Measurements from ENCODE around the gene TM9SF4.
"Not testable (repeated sequence)": the region's sequence is repeated elsewhere in the genome, so short reads cannot be mapped to it uniquely, and the experiment has no call there.

Gene TM9SF4

DNA sequence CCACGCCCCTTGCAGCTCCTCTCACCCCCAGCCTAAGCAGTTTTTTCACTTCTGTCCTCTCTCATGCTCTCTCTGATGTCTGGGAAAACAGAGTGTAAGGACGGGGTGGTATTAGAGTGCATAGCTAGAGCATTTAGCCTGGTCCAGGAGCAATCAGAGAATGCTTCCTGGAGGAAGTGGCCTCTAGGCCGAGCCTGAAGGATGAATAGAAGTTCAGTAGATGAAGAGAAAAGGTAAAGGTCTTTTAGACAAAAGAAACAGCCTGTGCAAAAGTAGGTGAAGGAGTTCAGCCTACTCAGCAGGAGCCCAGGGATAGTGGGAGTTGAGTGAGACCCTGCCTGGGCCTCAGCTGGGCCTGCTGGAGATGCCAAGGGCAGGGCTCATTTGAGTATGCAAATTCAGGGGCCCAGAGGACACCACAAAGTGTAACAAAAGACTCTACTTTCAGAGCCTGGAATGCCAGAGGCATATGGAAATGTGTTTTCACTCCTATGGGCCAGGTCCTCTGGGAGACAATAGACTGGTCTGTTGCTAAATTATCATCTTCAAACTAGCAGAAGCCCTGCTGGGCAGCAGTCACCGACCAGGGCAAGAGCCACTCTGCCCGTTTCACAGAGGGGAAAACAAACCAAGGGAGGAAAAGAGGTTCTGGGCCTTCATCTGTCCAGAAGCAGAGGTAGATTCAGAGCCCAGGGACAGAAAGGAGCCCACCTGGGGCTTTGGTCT is 19.7 kb upstream of the TM9SF4 start:
- DNase-seq (ENCODE audit: low spot score): no peak

DNA sequence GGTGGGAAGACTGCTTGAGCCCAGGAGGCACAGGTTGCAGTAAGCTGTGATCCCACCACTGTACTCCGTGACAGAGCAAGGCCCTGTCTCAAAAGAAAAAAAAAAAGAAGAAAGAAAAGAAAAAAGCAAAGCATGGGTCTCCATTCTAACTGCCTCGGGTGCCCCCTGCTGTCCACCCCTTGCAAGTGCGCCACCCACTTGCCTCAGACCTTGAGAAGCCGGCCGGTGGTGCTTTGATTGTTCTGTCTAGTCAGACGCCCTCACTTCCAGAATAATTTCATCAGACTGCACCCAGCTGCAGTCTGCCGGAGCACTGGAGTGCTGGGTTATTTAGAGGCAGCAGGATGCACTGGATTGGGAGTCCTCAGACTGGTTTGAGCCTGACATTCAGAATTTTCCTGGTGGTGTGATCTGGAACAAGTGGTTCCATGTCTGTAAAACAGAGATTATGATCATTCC is 17.6 kb upstream of the TM9SF4 start:
- DNase-seq (ENCODE audit: low spot score): peak; percentile 91

DNA sequence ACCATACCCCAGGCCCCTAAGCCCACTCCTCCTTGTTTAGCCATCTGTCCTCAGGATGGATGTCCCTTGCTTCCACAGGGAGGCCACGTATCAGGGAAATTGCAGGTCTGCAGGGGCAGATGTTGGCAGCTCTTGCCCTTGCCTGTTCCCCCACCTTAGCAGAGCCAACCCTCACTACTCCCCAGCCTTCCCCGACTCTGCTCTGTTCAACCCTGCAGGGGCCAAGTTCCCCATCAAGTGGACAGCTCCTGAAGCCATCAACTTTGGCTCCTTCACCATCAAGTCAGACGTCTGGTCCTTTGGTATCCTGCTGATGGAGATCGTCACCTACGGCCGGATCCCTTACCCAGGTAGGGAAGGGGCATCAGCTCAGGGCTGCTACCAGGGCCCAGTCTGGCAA is 10.7 kb upstream of the TM9SF4 start:
- DNase-seq (ENCODE audit: low spot score): no peak

DNA sequence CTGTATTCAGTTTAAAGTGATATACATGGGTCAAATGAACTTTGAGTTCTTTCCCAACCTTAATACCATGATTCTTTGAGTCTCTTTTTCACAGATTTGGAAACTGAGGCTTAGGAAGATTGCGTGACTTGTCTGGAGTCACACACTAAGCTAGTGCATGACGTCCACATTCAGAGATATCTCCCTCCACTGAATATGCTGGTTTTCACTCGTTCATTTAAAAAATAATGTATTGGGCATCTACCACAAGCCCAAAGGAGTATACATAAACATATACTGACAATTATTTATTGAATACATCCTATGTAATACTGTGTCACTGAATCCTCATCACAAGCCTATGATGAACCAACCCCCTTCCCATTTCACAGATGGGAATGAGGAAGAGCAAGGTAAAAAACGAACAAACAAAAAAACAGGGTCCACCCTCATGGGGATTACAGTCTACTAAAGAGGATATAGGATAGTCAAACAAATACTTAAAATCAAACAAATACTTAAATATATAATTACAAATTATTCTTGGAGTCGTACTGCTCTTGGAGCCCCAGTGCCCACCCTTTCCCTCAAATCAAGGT is 611 bp upstream of the TM9SF4 start:
- no peak for DNase-seq (ENCODE audit: low spot score)

DNA sequence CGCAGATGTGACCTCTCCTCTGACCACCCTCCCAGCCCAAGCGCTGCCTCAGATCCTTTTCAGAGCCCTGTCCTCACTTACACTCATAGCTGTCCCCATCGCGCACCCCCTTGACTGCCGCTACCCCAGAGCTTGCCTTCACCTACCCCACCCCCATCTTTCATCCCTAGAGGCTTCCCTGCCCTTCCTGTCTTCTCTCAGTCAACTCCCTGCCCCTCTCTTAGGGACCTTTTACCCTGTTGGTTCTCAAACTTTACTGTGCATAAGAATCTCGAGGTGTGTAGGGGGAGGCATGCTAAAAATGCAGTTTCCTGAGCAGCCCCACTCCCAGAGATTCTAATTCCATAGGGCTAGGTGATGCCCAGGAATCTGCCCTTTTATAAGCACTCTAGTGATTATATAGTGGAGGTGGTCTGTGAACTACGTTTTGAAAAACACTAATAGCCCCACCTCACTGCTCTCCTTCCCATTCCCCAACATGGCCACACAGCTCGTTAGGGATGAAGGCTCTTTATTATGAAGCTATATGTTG is 725 bp downstream of the TM9SF4 start:
- DNase-seq (ENCODE audit: low spot score): no peak

DNA sequence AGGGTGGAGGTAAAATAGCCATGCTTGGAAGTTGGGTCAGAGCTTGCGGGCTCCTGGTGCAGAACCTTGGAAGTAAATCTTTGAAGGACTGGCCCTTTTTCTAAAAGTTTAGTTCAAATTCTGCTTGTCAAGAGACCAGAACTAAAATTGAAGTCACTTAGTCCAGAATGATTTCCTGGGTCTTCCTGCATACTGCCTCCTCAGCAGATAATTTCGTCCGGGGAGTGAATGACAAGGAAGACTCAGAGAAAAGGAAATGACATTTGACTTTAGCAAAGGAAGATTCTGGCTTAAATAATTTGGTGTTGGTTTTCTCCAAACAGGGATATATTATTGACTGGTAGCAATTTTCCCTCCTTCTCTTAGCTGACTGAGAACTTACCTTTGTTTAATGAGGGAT is 1.2 kb downstream of the TM9SF4 start:
- DNase-seq (ENCODE audit: low spot score): no peak

DNA sequence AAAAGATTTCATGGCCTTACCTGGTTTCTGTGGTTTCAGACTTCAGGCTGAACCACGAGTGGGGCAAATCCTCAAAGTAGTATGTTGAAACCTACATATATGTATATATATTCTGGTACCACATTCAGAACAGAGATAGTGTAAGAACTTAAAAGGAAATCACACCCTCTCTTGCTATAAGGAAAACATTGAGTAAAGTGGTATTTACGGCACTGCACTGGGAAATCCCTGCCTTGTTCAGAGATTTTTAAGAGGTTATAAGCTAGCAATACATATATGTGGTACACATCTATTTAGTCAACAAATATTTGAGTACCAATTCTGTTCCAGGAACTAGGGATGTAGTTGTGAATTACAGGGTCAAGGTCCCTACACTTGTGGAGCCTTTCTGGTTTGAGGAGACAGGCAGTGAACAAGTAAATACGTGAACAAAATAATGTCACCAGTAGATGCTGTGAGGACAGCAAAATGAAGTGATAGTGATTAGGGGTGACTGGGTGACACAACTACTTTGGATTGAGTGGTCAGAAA is 1.7 kb downstream of the TM9SF4 start:
- no peak for DNase-seq (ENCODE audit: low spot score)

DNA sequence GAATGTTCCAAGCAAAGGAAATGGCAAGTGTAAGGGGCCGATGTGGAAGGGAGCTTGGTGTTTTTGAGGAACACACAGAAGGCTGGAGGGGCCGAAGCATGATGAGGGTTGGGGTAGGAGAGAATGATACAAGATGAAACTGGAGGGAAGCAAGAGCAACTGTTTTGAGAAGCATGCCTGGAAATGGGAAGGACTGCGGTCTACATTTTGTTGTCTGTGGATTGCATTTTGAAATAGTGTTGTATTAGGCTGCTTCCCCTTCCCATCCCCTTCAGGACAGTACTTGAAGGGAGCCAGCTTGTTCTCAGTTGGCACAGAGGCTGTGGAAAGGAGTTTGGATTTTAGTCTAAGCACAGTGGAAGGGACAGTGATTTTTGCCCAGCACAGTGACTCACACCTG is 2.2 kb downstream of the TM9SF4 start:
- no peak for DNase-seq (ENCODE audit: low spot score)

DNA sequence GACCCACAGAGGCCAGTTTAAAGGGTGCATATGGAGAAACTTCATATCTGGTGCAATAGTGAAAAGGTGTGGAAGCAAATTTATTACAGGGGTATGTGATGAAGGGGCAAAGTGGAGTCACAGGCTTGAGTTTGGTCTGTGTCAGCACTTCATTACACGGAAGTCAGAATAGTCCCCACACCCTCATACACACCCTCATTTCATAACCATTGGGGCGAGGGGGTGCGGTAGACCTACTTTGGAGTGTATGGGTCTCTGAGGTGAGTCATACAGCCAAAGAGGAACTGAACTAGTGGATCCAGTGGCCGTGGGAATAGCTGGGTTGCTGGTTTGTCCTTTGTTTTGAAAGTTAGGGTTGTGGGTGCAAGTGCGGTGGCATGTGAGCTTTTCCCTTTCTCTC is 3.3 kb downstream of the TM9SF4 start:
- no peak for DNase-seq (ENCODE audit: low spot score)

DNA sequence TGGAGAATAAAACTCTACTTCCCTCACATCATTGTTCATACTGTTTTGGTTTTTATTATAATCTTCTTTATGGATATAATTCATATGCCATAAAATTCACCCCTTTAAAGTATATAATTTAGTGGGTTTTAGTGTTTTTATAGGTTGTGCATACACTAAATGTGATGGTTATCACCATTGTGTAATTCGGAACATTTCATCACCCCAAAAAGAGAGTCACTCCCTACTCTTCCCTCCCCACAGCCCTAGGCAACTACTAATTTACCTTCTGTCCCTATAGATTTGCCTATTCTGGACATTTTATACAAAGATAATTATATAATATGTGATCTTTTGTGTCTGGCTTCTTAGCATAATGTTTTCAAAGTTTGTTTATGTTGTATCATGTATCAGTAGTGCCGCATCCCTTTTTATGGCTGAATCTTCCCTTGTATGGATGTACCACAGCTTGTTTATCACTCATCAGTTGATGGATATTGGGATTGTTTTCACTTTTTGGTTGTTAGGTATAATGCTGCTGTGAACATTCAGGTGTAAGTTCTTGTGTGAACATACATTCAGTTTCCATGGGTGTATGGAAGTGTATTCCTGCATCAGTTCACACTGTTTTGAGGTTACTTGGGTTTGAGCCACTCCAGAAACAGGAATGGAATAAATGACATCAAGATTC is 4.2 kb downstream of the TM9SF4 start:
- DNase-seq (ENCODE audit: low spot score): no peak

DNA sequence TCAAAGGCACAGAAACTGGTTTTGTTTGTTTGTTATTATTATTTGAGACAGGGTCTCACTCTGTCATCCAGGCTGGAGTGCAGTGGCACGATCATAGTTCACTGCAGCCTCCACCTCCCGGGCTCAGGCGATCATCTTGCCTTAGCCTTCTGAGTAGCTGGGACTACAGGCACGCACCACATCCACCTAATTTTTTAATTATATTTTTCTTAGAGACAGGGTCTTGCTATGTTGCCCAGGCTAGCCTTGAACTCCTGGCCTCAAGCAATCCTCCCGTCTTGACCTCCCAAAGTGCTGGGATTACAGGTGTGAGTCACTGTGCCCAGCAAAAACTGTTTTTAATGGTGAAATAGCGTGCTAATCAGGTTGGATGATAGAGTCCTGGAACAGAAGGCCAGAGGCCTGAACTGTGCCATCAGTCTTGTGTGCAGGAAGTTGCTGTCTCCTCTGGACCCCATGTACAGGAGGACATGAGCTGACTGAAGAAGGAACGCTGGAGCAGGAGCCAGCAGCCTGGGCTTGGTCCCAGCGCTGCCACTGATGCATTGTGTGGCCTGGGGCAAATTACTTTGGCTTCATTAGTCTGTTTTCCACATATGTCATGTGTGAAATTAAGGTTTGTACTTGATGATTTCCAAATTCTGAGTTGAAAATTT is 4.9 kb downstream of the TM9SF4 start:
- no peak for DNase-seq (ENCODE audit: low spot score)

DNA sequence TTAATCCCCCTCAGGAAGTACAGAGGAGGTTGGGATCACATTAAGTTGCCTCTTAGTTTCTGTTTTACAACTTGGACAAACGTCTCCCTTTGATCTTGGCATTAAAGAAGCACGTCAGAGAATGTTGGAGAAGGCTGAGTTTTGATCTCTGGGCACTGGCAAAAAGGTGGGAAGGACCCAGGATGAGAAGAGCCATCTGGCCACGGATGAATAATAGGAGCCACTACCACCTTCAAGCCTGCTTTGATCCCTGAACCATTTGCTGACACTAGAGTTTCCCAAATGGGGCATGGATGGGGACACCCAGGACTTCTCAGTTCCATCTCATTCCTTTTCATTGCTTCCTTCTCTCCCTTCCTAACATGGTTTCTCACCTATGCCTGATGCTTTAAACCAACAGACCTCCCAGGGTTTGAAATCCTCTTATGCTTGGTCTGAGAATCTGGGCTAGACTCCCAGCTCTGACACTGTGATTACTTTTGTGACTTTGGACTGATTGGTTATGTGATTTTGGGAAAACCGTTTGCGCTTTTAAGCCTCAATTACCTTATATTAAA is 5.8 kb downstream of the TM9SF4 start:
- DNase-seq (ENCODE audit: low spot score): no peak

DNA sequence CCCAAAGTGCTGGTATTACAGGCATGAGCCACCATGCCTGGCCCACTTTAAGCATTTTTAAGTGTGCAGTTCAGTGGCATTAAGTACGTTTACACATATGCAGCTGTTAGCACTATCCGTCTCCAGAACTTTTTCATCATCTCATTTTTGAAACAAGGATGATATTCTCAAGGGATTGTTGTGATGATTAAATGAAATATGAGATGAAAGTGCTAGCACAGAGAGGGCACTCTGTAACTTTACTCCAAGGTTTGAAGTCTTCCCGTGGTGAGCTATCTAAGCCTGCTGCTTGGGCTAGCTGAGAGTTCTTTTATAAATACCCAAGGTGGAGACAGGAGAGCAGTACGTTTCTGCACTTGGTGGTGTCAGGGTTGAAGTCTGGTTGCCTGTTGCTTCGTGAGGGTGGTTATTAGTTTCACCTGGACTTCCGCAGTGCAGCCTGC is 6.6 kb downstream of the TM9SF4 start:
- DNase-seq (ENCODE audit: low spot score): no peak

DNA sequence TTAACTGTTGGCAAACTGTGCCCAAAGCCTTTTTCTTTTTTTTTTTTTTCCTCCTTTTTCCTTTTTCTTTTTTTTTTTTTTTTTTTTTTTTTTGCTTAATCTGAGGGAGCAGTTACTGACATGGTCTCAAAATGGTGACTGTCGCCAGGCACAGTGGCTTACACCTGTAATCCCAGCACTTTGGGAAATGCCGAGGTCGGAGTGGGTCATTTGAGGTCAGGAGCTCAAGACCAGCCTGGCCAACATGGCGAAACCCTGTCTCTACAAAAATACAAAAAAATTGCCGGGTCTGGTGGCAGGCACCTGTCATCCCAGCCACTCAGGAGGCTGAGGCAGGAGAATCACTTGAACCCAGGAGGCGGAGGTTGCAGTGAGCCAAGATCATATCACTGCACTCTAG is 7.3 kb downstream of the TM9SF4 start:
- DNase-seq (ENCODE audit: low spot score): not testable (repeated sequence)

DNA sequence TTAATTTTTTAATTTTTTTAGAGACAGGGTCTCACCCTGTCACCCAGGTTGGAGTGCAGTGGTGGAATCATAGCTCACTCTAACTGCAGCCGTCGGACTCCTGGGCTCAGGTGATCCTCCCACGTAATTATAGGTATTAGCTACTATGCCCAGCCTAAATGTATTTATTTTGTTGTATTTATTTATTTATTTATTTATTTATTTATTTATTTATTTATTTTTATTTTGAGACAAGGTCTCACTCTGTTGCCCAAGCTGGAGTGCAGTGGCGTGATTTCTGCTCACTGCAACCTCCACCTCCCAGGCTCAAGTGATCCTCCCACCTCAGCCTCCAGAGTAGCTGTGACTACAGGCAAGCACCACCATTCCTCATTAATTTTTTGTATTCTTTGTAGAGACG is 8.9 kb downstream of the TM9SF4 start:
- DNase-seq (ENCODE audit: low spot score): not testable (repeated sequence)

DNA sequence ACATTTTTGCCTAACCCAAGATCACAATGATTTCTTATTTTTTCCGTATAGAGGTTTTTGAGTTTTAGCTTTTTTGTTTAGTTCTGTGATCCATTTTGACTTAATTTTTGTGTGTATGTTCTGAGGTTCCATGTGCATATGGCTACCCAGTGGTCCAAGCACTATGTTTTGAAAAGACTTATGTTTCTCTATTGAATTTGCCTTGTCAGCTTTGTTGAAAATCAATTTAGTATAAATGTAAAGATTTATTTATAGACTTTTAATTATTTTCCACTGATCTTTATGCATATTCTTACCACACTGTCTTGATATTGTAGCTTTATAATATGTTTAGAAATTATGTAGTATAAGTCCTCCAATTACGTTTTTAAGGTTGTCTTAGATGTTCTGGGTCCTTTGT is 10.2 kb downstream of the TM9SF4 start:
- no peak for DNase-seq (ENCODE audit: low spot score)

DNA sequence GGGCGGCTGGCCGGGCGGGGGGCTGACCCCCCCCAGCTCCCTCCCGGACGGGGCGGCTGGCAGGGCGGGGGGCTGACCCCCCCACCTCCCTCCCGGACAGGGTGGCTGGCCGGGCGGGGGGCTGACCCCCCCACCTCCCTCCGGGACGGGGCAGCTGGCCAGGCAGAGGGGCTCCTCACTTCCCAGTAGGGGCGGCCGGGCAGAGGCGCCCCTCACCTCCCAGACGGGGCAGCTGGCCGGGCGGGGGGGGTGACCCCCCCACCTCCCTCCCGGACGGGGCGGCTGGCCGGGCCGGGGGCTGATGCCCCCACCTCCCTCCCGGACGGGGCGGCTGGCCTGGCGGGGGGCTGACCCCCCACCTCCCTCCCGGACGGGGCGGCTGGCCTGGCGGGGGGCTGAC is 12.4 kb downstream of the TM9SF4 start:
- not testable (repeated sequence) for DNase-seq (ENCODE audit: low spot score)

DNA sequence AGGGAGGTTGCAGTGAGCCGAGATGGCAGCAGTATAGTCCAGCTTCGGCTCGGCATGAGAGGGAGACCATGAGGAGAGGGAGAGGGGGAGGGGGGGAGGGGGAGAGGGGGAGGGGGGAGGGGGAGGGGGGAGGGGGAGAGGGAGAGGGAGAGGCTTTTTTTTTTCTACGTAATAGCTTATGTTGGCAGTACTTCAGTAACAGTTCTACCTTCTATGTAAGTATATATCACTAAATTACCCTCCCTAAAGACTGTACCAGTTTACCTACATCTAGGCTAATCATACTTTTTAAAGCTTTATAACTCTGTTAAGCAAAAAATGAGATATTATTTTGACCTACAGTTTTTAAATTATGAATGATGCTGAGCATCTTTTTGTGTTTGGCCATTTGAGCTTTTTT is 13.6 kb downstream of the TM9SF4 start:
- no peak for DNase-seq (ENCODE audit: low spot score)

DNA sequence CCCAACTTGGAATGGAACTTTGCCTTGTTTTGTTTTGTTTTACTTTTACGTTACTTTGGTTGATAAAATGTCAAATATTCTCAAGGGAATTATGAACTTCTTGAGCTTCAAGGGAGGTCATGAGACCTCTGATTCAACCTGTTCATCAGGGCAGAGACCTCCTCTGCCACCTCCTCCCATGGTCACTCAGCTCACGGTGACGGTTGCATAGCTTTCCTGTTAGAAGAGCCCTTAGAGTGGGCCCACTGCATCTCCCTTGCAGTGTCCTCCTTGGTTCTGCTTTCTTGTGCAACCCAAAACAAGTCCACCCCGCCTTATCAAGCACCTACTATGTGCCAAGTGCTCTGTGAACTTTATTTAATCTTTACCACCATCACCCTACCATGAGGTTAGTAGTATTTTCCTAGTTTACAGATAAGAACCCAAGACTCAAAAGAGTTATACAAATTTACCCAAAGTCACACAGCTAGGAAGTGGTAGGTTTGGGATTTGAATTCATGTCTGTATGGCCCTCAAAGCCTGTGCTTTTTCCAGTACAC is 15.5 kb downstream of the TM9SF4 start:
- DNase-seq (ENCODE audit: low spot score): no peak

DNA sequence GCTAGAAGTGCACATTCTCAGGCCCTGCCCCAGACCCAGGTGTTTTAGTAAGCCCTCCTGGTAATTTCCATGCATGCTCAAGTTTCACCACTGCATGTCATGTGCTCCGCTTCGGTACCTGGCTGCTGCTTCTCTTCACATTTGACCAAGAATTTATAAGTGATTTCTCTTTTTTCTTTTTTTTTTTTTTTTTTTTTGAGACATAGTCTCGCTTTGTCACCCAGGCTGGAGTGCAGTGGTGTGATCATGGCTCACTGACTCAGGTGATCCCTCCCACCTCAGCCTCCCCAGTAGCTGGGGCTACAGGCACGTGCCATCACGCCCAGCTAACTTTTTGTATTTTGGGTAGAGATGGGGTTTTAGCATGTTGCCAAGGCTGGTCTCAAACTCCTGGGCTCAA is 16.0 kb downstream of the TM9SF4 start:
- no peak for DNase-seq (ENCODE audit: low spot score)

DNA sequence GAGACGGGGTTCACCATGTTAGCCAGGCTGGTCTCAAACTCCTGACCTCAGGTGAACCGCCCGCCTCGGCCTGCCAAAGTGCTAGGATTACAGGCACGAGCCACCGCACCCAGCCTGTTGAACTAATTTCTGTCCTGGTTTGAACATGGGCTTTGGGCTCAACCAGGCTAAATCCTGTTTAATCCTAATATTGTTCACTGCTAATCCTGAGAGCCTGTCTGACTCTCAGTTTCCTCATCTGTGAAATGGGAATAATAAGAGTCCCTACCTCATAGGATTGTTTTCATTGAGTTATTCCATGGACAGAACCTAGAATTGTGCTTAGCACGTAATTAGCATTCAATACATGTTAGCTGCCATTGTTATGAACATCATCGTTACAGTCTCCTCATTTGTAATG is 17.4 kb downstream of the TM9SF4 start:
- DNase-seq (ENCODE audit: low spot score): no peak

DNA sequence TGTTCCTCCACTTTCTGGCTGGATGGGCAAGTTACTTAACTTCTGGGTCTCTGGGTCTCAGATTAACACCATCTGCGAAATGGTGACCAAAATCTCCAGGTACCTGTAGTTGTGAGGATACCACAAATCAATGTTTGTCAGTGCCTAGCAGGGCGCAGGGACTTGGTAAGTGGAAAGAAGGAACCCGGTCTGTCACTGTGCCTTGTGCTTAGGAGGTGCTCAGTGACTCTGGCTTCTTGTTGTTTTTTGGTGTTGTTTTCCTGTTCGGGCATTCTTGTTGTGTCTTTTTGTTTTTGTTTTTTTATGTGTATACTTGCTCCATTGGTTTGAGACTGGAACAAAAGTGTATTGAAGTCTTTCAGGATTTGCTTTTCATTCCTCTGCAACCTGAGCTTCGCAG is 17.8 kb downstream of the TM9SF4 start:
- no peak for DNase-seq (ENCODE audit: low spot score)
